Transverse colon (tissue), 4 donors: ENCODE measurements around the gene UBE2K.

ENCODE experiments used
- CTCF ChIP-seq, 5 experiments: fragments of 200-600 bp in 3 of 5; fragments of 450-650 bp in 2 of 5; sonication (generic) in 3 of 5; IDR thresholded peaks; 1 replicate in 2 of 5; 2 replicates in 3 of 5; pipeline ENCODE4 v1.5.1; 2016 to 2017; ENCODE audit warnings: antibody characterized with exemption in 5 of 5, inconsistent platforms in 3 of 5, mild to moderate bottlenecking in 2 of 5, moderate library complexity in 1 of 5
- POLR2AphosphoS5 ChIP-seq, 3 donors: sonication (generic); formaldehyde crosslinking; IDR thresholded peaks; one replicate each; pipeline ENCODE4 v1.6.1; 2016; ENCODE audit warnings: antibody characterized with exemption in 3 of 3

- TF ChIP-seq CTCF (IDR thresholded peaks at IDR 0.05) (no peak), POLR2AphosphoS5 (IDR thresholded peaks at IDR 0.05) (no peak)
These were observed 124.0 kb downstream of the UBE2K start for GRCh38 chr4:39821951-39822350.
